ENCODE data around the gene FILIP1.

Gene FILIP1

DNA sequence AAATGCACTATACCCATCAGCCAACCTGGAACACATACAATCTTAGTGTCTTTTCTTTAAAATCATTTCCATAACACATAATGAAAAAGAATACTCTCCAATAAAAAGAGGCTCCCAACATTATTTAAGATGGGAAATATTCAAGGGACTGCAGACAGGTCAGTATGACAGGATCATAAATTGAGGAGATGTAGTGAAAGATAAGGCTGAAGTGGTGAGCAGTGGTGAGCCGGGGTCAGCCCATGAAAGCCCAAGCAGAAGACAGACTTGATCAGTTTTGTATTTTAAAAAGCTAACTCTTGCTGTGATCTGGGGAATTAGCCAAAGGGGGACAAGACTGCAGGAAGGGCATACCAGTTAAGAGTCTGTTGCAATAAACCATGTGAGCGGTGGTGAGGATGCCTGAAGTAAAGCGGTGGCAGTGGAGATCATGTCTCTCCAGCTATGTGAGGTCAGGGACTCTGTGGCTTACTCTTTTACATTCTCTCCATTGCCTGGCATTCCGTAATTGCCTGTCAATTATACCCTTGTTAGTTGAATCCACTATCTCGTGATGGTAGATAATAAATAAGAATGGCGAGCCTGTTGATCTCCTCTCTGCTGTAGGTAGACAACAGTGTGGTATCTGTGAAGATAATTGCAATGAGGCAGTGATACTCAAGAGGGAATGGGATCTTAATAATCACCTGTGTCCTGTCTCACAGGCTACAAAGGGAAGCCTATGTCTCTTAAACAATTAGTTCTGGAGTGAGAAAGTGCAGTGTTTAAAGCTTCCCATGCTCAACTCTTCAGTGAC lies 97.4 kb downstream of the FILIP1 start:
- no peak overlapping the region for H3K4me3 ChIP-seq (ENCODE audit: insufficient read depth, low read depth, low read length, poor library complexity, severe bottlenecking)
- no peak overlapping the region for H3K27ac ChIP-seq (ENCODE audit: insufficient read depth, low read length, poor library complexity, severe bottlenecking)
- H3K4me1 ChIP-seq (ENCODE audit: control insufficient read depth, insufficient read depth, low read length, poor library complexity, severe bottlenecking), result no peaks in the 10 kb centered on the region
- DNase-seq, result no peak
- no peaks in the 10 kb centered on the region for H3K27me3 ChIP-seq (replicated peaks; ENCODE audit: control insufficient read depth, insufficient read depth, low read length, poor library complexity, severe bottlenecking)
- no peaks in the 10 kb centered on the region for H3K9me3 ChIP-seq (ENCODE audit: control insufficient read depth, low read length)
- H3K36me3 ChIP-seq (ENCODE audit: control insufficient read depth, insufficient read depth, low read length), result no peaks in the 10 kb centered on the region

- Histone ChIP-seq H3K36me3 (ENCODE audit: control insufficient read depth, insufficient read depth, low read length) (no peaks in the 10 kb centered on the region), H3K4me3 (ENCODE audit: insufficient read depth, low read depth, low read length, poor library complexity, severe bottlenecking) (no peak overlapping the region), H3K9me3 (ENCODE audit: control insufficient read depth, low read length) (no peaks in the 10 kb centered on the region), H3K27ac (ENCODE audit: insufficient read depth, low read length, poor library complexity, severe bottlenecking) (no peak overlapping the region), H3K4me1 (ENCODE audit: control insufficient read depth, insufficient read depth, low read length, poor library complexity, severe bottlenecking) (no peaks in the 10 kb centered on the region), H3K27me3 (replicated peaks; ENCODE audit: control insufficient read depth, insufficient read depth, low read length, poor library complexity, severe bottlenecking) (peaks cover 3% of the 10 kb centered on the region)
- no peak for DNase-seq
Measured at GRCh38 chr6:75393806-75394205, 99.8 kb downstream of the FILIP1 start.

- no peak for DNase-seq
- Histone ChIP-seq H3K4me1 (ENCODE audit: control insufficient read depth, insufficient read depth, low read length, poor library complexity, severe bottlenecking) (no peaks in the 10 kb centered on the region), H3K27ac (ENCODE audit: insufficient read depth, low read length, poor library complexity, severe bottlenecking) (no peak overlapping the region), H3K4me3 (ENCODE audit: insufficient read depth, low read depth, low read length, poor library complexity, severe bottlenecking) (no peak overlapping the region), H3K27me3 (replicated peaks; ENCODE audit: control insufficient read depth, insufficient read depth, low read length, poor library complexity, severe bottlenecking) (peaks cover 3% of the 10 kb centered on the region), H3K9me3 (ENCODE audit: control insufficient read depth, low read length) (no peaks in the 10 kb centered on the region), H3K36me3 (ENCODE audit: control insufficient read depth, insufficient read depth, low read length) (no peaks in the 10 kb centered on the region)
Measured at GRCh38 chr6:75391276-75391675, 102.3 kb downstream of the FILIP1 start.

DNA sequence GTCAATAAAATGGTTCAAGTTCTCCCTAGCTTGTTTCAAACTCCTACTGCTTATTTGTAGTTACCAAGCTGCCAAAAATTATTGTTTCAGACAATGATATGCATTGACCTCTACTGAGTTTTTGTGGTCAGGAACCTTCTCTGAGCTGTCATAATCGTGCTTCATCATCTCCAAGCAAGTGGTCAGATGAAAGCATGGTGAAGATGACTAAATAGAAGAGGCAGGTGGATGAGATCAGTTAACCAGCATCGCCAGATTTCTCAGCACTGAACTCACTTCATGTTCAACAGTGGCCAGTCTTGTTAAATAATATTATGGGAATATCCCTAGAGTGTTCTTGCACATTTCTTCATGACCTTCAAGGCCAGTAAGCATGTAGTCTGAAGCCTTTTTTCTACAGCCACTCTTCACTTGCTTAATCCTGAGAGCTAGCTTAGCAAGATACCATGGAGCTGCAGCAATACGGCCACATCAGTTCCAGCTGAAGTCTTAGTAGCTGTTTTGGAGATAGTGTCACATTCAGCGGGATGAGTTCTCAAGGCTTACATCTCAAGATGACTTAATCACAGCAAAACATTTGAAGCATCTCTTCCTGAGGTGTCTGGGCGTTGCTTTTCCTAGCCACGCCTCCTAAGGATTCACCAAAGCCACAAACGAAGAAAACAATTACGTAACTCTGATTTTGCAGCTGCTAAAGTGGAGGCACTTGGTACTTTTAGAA lies 107.4 kb downstream of the FILIP1 start:
- no peaks in the 10 kb centered on the region for H3K36me3 ChIP-seq (ENCODE audit: control insufficient read depth, insufficient read depth, low read length)
- peaks cover 3% of the 10 kb centered on the region for H3K27me3 ChIP-seq (replicated peaks; ENCODE audit: control insufficient read depth, insufficient read depth, low read length, poor library complexity, severe bottlenecking)
- H3K4me3 ChIP-seq (ENCODE audit: insufficient read depth, low read depth, low read length, poor library complexity, severe bottlenecking), result no peak overlapping the region
- no peaks in the 10 kb centered on the region for H3K9me3 ChIP-seq (ENCODE audit: control insufficient read depth, low read length)
- H3K27ac ChIP-seq (ENCODE audit: insufficient read depth, low read length, poor library complexity, severe bottlenecking), result no peak overlapping the region
- no peak for DNase-seq
- H3K4me1 ChIP-seq (ENCODE audit: control insufficient read depth, insufficient read depth, low read length, poor library complexity, severe bottlenecking), result no peaks in the 10 kb centered on the region

DNA sequence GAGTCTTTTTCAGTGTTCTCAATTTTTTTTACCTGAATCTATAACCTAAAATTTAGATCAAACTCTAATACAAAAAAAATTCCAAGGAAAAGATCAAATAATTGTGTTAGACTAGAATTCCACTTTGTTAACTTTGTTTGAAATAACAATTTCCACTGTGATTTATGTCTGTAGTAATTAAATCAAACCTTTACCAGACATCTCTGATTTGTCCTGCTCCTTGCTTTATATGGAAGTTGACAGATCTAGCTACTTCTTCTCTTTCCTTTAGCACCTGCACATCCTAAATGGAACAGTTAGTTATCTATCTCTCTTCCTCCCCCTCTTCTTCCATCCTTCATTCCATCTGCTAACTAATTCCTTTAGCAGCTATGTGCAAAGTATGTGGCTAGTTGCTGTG lies 109.5 kb downstream of the FILIP1 start:
- Histone ChIP-seq H3K4me1 (ENCODE audit: control insufficient read depth, insufficient read depth, low read length, poor library complexity, severe bottlenecking) (no peaks in the 10 kb centered on the region), H3K4me3 (ENCODE audit: insufficient read depth, low read depth, low read length, poor library complexity, severe bottlenecking) (no peak overlapping the region), H3K9me3 (ENCODE audit: control insufficient read depth, low read length) (no peaks in the 10 kb centered on the region), H3K27me3 (replicated peaks; ENCODE audit: control insufficient read depth, insufficient read depth, low read length, poor library complexity, severe bottlenecking) (no peaks in the 10 kb centered on the region), H3K27ac (ENCODE audit: insufficient read depth, low read length, poor library complexity, severe bottlenecking) (no peak overlapping the region), H3K36me3 (ENCODE audit: control insufficient read depth, insufficient read depth, low read length) (no peaks in the 10 kb centered on the region)
- DNase-seq, result no peak

- no peaks in the 10 kb centered on the region for H3K27me3 ChIP-seq (replicated peaks; ENCODE audit: control insufficient read depth, insufficient read depth, low read length, poor library complexity, severe bottlenecking)
- no peak for DNase-seq
- H3K4me3 ChIP-seq (ENCODE audit: insufficient read depth, low read depth, low read length, poor library complexity, severe bottlenecking), result no peak overlapping the region
- no peak overlapping the region for H3K27ac ChIP-seq (ENCODE audit: insufficient read depth, low read length, poor library complexity, severe bottlenecking)
- no peaks in the 10 kb centered on the region for H3K9me3 ChIP-seq (ENCODE audit: control insufficient read depth, low read length)
- no peaks in the 10 kb centered on the region for H3K36me3 ChIP-seq (ENCODE audit: control insufficient read depth, insufficient read depth, low read length)
- H3K4me1 ChIP-seq (ENCODE audit: control insufficient read depth, insufficient read depth, low read length, poor library complexity, severe bottlenecking), result no peaks in the 10 kb centered on the region
Measured at GRCh38 chr6:75382634-75382900, 111.0 kb downstream of the FILIP1 start.

DNA sequence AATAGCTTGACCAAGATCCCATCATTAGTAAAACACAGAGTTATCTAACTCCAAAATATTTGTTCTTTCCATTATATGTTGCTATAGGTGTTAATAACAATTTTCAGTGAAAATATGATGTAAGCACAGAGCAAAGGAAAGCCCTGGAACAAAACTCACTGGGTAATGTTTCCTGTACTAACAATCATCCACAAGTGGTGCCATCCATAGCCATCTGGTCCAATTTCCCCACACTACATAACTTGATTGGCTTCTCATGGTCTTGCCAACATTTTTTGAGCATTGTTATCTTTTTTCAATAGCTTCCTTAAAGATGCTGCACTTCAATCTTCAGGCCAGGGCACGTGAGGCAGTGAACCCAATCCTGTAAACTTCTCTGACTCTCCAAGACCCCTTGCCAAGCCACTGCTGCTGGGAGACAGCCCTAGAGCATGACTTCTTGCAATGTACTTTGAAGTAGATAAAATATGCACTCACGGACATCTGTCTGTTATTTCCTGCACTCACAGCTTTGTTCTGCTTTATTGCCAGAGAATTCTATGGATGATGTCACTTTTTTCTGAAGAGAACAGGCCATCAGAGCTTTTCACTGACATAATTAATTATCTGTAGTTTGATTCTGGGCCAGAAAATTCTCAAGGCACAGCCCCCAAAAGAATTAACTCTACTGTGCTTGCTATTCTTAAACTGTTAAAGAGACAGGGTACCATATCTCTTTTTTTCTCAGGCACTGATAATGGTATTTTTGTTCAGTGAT lies 111.5 kb downstream of the FILIP1 start:
- no peak for DNase-seq
- Histone ChIP-seq H3K36me3 (ENCODE audit: control insufficient read depth, insufficient read depth, low read length) (no peaks in the 10 kb centered on the region), H3K27ac (ENCODE audit: insufficient read depth, low read length, poor library complexity, severe bottlenecking) (no peak overlapping the region), H3K27me3 (replicated peaks; ENCODE audit: control insufficient read depth, insufficient read depth, low read length, poor library complexity, severe bottlenecking) (no peaks in the 10 kb centered on the region), H3K4me1 (ENCODE audit: control insufficient read depth, insufficient read depth, low read length, poor library complexity, severe bottlenecking) (no peaks in the 10 kb centered on the region), H3K9me3 (ENCODE audit: control insufficient read depth, low read length) (no peaks in the 10 kb centered on the region), H3K4me3 (ENCODE audit: insufficient read depth, low read depth, low read length, poor library complexity, severe bottlenecking) (no peak overlapping the region)

DNA sequence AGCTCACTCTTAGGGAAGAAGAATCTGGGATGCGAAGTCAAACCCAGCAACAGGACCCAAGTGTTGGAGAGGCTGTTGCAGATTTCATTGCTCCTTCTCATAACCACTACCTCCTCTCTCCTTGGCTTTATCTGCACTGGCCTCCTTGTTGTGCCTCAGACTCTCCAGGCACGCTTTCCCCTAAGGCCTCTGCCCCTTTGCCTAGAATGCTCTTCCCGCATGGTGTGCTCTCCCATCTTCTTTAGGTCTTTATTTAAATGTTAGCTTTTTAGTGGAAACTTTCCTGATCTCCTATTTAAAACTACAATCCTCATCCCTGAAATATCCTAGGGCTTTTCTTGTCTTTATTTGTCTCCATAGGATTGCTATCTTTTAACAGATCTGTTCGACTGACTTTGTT lies 114.1 kb downstream of the FILIP1 start:
- no peaks in the 10 kb centered on the region for H3K4me1 ChIP-seq (ENCODE audit: control insufficient read depth, insufficient read depth, low read length, poor library complexity, severe bottlenecking)
- H3K36me3 ChIP-seq (ENCODE audit: control insufficient read depth, insufficient read depth, low read length), result no peaks in the 10 kb centered on the region
- no peaks in the 10 kb centered on the region for H3K9me3 ChIP-seq (ENCODE audit: control insufficient read depth, low read length)
- H3K4me3 ChIP-seq (ENCODE audit: insufficient read depth, low read depth, low read length, poor library complexity, severe bottlenecking), result no peak overlapping the region
- H3K27me3 ChIP-seq (replicated peaks; ENCODE audit: control insufficient read depth, insufficient read depth, low read length, poor library complexity, severe bottlenecking), result no peaks in the 10 kb centered on the region
- no peak for DNase-seq
- H3K27ac ChIP-seq (ENCODE audit: insufficient read depth, low read length, poor library complexity, severe bottlenecking), result no peak overlapping the region

DNA sequence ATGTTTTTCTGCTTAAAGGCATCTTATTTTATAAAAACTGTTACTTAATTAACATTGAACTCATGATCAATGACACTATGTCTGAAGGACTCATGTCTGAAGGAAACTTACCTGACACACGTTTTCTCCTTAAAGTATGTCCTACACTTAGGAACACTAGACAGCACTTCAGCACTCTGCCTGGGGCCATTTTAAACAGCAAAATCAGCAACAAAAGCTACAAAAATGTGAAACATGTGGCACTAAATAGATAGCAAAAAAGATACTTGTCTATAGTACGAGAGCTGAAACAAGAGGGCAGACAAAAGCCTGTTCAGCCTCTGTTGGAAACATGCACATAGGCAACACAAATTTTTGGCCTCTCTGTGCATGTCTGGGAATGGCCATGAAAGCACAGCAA lies 115.5 kb downstream of the FILIP1 start:
- no peak for DNase-seq
- Histone ChIP-seq H3K9me3 (ENCODE audit: control insufficient read depth, low read length) (no peaks in the 10 kb centered on the region), H3K27ac (ENCODE audit: insufficient read depth, low read length, poor library complexity, severe bottlenecking) (no peak overlapping the region), H3K36me3 (ENCODE audit: control insufficient read depth, insufficient read depth, low read length) (no peaks in the 10 kb centered on the region), H3K4me3 (ENCODE audit: insufficient read depth, low read depth, low read length, poor library complexity, severe bottlenecking) (no peak overlapping the region), H3K4me1 (ENCODE audit: control insufficient read depth, insufficient read depth, low read length, poor library complexity, severe bottlenecking) (no peaks in the 10 kb centered on the region), H3K27me3 (replicated peaks; ENCODE audit: control insufficient read depth, insufficient read depth, low read length, poor library complexity, severe bottlenecking) (no peaks in the 10 kb centered on the region)

DNA sequence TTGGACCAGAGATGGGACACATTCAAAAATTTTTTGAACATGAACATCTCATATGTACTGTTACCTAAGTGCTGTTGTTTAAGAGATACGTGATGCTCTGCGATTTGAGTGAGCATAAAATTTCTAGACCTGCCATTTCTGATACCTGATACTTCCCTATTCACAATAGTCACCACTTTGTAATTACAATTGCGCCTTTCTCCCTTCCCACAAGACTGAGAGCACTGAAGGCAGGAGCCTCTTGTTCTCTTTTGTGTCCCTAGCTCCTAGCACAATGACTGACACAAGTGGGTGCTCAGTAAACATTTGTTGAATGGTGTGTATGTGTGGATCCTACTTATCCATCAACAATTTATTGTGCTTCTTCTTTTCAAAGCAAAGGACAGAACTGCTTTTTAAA lies 116.2 kb downstream of the FILIP1 start:
- no peak for DNase-seq
- H3K27ac ChIP-seq (ENCODE audit: insufficient read depth, low read length, poor library complexity, severe bottlenecking), result no peak overlapping the region
- H3K36me3 ChIP-seq (ENCODE audit: control insufficient read depth, insufficient read depth, low read length), result no peaks in the 10 kb centered on the region
- H3K4me3 ChIP-seq (ENCODE audit: insufficient read depth, low read depth, low read length, poor library complexity, severe bottlenecking), result no peak overlapping the region
- H3K9me3 ChIP-seq (ENCODE audit: control insufficient read depth, low read length), result no peaks in the 10 kb centered on the region
- no peaks in the 10 kb centered on the region for H3K4me1 ChIP-seq (ENCODE audit: control insufficient read depth, insufficient read depth, low read length, poor library complexity, severe bottlenecking)
- H3K27me3 ChIP-seq (replicated peaks; ENCODE audit: control insufficient read depth, insufficient read depth, low read length, poor library complexity, severe bottlenecking), result no peaks in the 10 kb centered on the region

All from effector memory CD4-positive, alpha-beta T cell (primary cell).